ENCODE data around the gene NTHL1. TPM values are rescaled to one million over a fixed set of nuclear protein-coding genes. Genes with fewer than 3 reads are reported as not detected.
A peak's percentile ranks its signal among the peaks of the same experiment; 100 is the strongest.

NTHL1 gene
- total and polyA plus RNA-seq, 9 of the 15 experiments (the other 6 are each of a cell fraction or from before 2014, with no cell fraction given) = 1.1 to 58.8 (median 17.6) TPM

- TF ChIP-seq, protein P1, sequence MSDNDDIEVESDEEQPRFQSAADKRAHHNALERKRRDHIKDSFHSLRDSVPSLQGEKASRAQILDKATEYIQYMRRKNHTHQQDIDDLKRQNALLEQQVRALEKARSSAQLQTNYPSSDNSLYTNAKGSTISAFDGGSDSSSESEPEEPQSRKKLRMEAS (CRISPR knock-in tag; IDR thresholded peaks at IDR 0.05) = peak; percentile 68; the same call in 1 of the 2 replicates
- TF ChIP-seq FOXJ2 (tag; IDR thresholded peaks at IDR 0.05) (no peak), STAG1 (CRISPR knock-in tag; IDR thresholded peaks at IDR 0.05; ENCODE audit: borderline replicate concordance) (peak; percentile 77; the same call in 1 of the 2 replicates), ZNF274 (IDR thresholded peaks at IDR 0.05; ENCODE audit: borderline replicate concordance, low read depth, low read length) (no peak), TAF1 (IDR thresholded peaks at IDR 0.05; ENCODE audit: control insufficient read depth, extremely low read depth, insufficient read depth, low read length, severe bottlenecking) (peak; percentile 12), ZNF75A (CRISPR knock-in tag; IDR thresholded peaks at IDR 0.05) (no peak), FOXK1 (CRISPR knock-in tag; IDR thresholded peaks at IDR 0.05; ENCODE audit: borderline replicate concordance) (0 out of 2 replicates have a peak, but pooled peaks have one; percentile 20), PHF8 (IDR thresholded peaks at IDR 0.05; ENCODE audit: borderline replicate concordance, low read length) (peak; percentile 61; the same call in 1 of the 2 replicates), CBX3 (IDR thresholded peaks at IDR 0.05; ENCODE audit: borderline replicate concordance in 1 of 2, low read length in 2 of 2) (no peak), YY1 (IDR thresholded peaks at IDR 0.05; ENCODE audit: borderline replicate concordance in 1 of 3, control insufficient read depth in 1 of 3, extremely low read depth in 1 of 3, insufficient read depth in 3 of 3, insufficient read length in 1 of 3, insufficient replicate concordance in 2 of 3, low read depth in 1 of 3, low read length in 2 of 3) (peak in 1 of 3 experiments; percentile 8), USF1 (CRISPR knock-in tag; IDR thresholded peaks at IDR 0.05) (no peak), ZNF639 (CRISPR knock-in tag; conservative IDR thresholded peaks at IDR 0.05 in 1 of 2, IDR thresholded peaks at IDR 0.05 in 1 of 2) (peak in 1 of 2 experiments; percentile 27; a peak in 1 of 4 replicates), GTF2F1 (IDR thresholded peaks at IDR 0.05; ENCODE audit: low read depth, low read length) (no peak), GABPA (tag; conservative IDR thresholded peaks at IDR 0.05; ENCODE audit: low read depth) (peak; percentile 47), KDM4B (IDR thresholded peaks at IDR 0.05; ENCODE audit: borderline replicate concordance in 2 of 2, low read depth in 1 of 2) (peak in 1 of 2 experiments; percentile 60; a peak in 1 of 4 replicates), ETV1 (tag; conservative IDR thresholded peaks at IDR 0.05; ENCODE audit: low read depth) (peak; percentile 58; the same call in 1 of the 2 replicates), STAT5B (CRISPR knock-in tag; IDR thresholded peaks at IDR 0.05) (no peak), XRCC5 (IDR thresholded peaks at IDR 0.05; ENCODE audit: low read depth, low read length) (peak; percentile 97), HNRNPLL (IDR thresholded peaks at IDR 0.05; ENCODE audit: low read depth, low read length, poor library complexity, severe bottlenecking) (peak; percentile 44)
- TF ChIP-seq, protein P2, sequence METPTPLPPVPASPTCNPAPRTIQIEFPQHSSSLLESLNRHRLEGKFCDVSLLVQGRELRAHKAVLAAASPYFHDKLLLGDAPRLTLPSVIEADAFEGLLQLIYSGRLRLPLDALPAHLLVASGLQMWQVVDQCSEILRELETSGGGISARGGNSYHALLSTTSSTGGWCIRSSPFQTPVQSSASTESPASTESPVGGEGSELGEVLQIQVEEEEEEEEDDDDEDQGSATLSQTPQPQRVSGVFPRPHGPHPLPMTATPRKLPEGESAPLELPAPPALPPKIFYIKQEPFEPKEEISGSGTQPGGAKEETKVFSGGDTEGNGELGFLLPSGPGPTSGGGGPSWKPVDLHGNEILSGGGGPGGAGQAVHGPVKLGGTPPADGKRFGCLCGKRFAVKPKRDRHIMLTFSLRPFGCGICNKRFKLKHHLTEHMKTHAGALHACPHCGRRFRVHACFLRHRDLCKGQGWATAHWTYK (CRISPR knock-in tag; IDR thresholded peaks at IDR 0.05) = no peak
Observed at GRCh38 chr16:2023092-2024031, 24.3 kb downstream of the NTHL1 start (continued).

Data from K562 (cell line).